SK-N-SH treated with all-trans-retinoic acid at 6 μM for 48 hours (cell line): ENCODE measurements around the gene GRIK3.

Experiments used
- ATAC-seq: fragments of 200-7000 bp; cut with Tn5 transposase; 3 replicates; pipeline ENCODE4 v1.9.1; 2020; ENCODE audit warnings: mild to moderate bottlenecking, moderate library complexity
- BACH2 ChIP-seq: fragments of 250-450 bp; sonication (Bioruptor Pico); IDR thresholded peaks from 2 replicates; pipeline ENCODE4 v1.9.0; 2021; ENCODE audit warnings: mild to moderate bottlenecking, borderline replicate concordance
- POU6F1 ChIP-seq: fragments of 250-450 bp; sonication (Bioruptor Pico); IDR thresholded peaks from 2 replicates; pipeline ENCODE4 v1.8.0; 2021; ENCODE audit warnings: low read depth, mild to moderate bottlenecking, moderate library complexity, borderline replicate concordance
- SNAI2 ChIP-seq: fragments of 250-450 bp; sonication (Bioruptor Pico); IDR thresholded peaks from 2 replicates; pipeline ENCODE4 v1.5.0; 2020; ENCODE audit warnings: mild to moderate bottlenecking, moderate library complexity
- TOX ChIP-seq: fragments of 250-450 bp; sonication (Bioruptor Pico); IDR thresholded peaks from 2 replicates; pipeline ENCODE4 v1.8.0; 2021; ENCODE audit warnings: mild to moderate bottlenecking, moderate library complexity, borderline replicate concordance
- ZFP3 ChIP-seq: fragments of 250-450 bp; sonication (Bioruptor Pico); IDR thresholded peaks from 2 replicates; pipeline ENCODE4 v1.5.0; 2020; ENCODE audit warnings: mild to moderate bottlenecking, moderate library complexity

The GRIK3 gene

DNA sequence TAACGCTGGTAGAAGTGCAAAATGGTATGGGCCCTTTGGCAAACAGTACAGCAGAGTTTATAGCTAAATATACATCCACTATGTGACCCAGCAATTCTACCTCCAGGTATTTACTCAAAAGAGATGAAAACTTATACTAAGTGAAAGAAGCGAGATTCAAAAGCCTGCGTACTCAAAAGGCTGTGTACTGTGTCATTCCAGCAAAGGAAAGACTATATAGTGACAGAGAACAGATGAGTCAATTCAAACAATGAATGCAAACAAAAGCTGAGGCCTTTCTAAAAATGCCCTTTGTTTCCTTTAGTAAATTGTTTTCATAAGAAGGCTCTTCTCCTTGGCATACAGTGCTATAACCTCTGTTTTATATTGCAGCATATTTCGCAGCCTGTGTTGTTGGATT lies 282.8 kb downstream of the GRIK3 start (continued):
- no peak for TF ChIP-seq BACH2 (CRISPR knock-in tag)
- TF ChIP-seq SNAI2 (CRISPR knock-in tag): no peak
- TF ChIP-seq POU6F1 (CRISPR knock-in tag): no peak

DNA sequence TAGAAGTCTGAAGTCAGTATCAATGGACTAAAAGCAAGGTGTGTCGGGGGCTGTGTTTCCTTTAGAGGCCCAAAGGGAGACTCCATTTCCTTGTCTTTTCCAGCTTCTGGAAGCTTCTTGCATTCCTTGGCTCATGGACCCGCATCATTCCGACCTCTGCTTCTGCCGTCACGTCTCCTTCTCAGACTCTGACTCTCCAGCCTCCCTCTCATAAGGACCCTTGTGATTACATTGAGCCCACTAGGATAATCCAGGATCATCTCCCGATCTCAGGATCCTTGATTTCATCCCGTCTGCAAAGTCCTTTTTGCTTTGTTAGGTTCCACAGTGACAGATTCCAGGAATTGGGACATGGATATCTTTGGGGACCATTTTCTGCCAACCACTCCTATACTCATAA lies 285.8 kb downstream of the GRIK3 start:
- no peak for ATAC-seq
- TF ChIP-seq ZFP3 (CRISPR knock-in tag): no peak
- no peak for TF ChIP-seq TOX (CRISPR knock-in tag)
